ENCODE measurements around the gene ITGBL1.

The ITGBL1 gene

GRCh38 chr13:101711307-101712025 is 259.0 kb downstream of the ITGBL1 start:
- H2AFZ ChIP-seq (ENCODE audit: low read depth, low read length): no peak overlapping the region
- TF ChIP-seq CTCF (IDR thresholded peaks at IDR 0.05; ENCODE audit: borderline replicate concordance, extremely low read depth, low read length, poor library complexity, severe bottlenecking) (no peak), EZH2 (IDR thresholded peaks at IDR 0.05; ENCODE audit: borderline replicate concordance, low read depth, low read length, severe bottlenecking) (no peak)
- H3K4me2 ChIP-seq (ENCODE audit: insufficient read depth, low read length): no peak overlapping the region
- no peaks in the 10 kb centered on the region for H3K36me3 ChIP-seq (ENCODE audit: insufficient read depth, low read length)
- peaks cover 46% of the 10 kb centered on the region for H3K4me1 ChIP-seq (ENCODE audit: insufficient read depth, low read length)
- H3K9me3 ChIP-seq (ENCODE audit: insufficient read depth, low read length, severe bottlenecking): no peaks in the 10 kb centered on the region
- ATAC-seq (ENCODE audit: insufficient read depth, low read depth) (no peak), DNase-seq (no peak)
- H3K9ac ChIP-seq (ENCODE audit: low read depth, low read length): no peak overlapping the region
- no peaks in the 10 kb centered on the region for H3K27me3 ChIP-seq (ENCODE audit: insufficient read depth, low read length, poor library complexity)
- H3K27ac ChIP-seq (ENCODE audit: low read length): no peak overlapping the region
- no peaks in the 10 kb centered on the region for H4K20me1 ChIP-seq (ENCODE audit: insufficient read depth, low read length)
- H3K79me2 ChIP-seq (ENCODE audit: insufficient read depth, low read length): no peaks in the 10 kb centered on the region
- no peak overlapping the region for H3K4me3 ChIP-seq (ENCODE audit: low read depth in 1 of 2, low read length in 2 of 2)

GRCh38 chr13:101712026-101712348 is 259.5 kb downstream of the ITGBL1 start:
- H3K36me3 ChIP-seq (ENCODE audit: insufficient read depth, low read length): no peaks in the 10 kb centered on the region
- DNase-seq (no peak), ATAC-seq (ENCODE audit: insufficient read depth, low read depth) (no peak)
- H3K79me2 ChIP-seq (ENCODE audit: insufficient read depth, low read length): no peaks in the 10 kb centered on the region
- H3K4me2 ChIP-seq (ENCODE audit: insufficient read depth, low read length): no peak overlapping the region
- H3K4me3 ChIP-seq (ENCODE audit: low read depth in 1 of 2, low read length in 2 of 2): no peak overlapping the region
- no peak overlapping the region for H3K9ac ChIP-seq (ENCODE audit: low read depth, low read length)
- no peak overlapping the region for H3K27ac ChIP-seq (ENCODE audit: low read length)
- no peaks in the 10 kb centered on the region for H4K20me1 ChIP-seq (ENCODE audit: insufficient read depth, low read length)
- no peak for TF ChIP-seq EZH2 (IDR thresholded peaks at IDR 0.05; ENCODE audit: borderline replicate concordance, low read depth, low read length, severe bottlenecking)
- TF ChIP-seq CTCF (IDR thresholded peaks at IDR 0.05; ENCODE audit: borderline replicate concordance, extremely low read depth, low read length, poor library complexity, severe bottlenecking): no peak
- H2AFZ ChIP-seq (ENCODE audit: low read depth, low read length): no peak overlapping the region
- H3K9me3 ChIP-seq (ENCODE audit: insufficient read depth, low read length, severe bottlenecking): no peaks in the 10 kb centered on the region
- peaks cover 41% of the 10 kb centered on the region for H3K4me1 ChIP-seq (ENCODE audit: insufficient read depth, low read length)
- no peaks in the 10 kb centered on the region for H3K27me3 ChIP-seq (ENCODE audit: insufficient read depth, low read length, poor library complexity)

GRCh38 chr13:101714195-101714594 is 261.7 kb downstream of the ITGBL1 start:
- Histone ChIP-seq H3K4me2 (ENCODE audit: insufficient read depth, low read length) (no peak overlapping the region), H3K4me3 (ENCODE audit: low read depth in 1 of 2, low read length in 2 of 2) (no peak overlapping the region), H3K79me2 (ENCODE audit: insufficient read depth, low read length) (no peaks in the 10 kb centered on the region), H3K27me3 (ENCODE audit: insufficient read depth, low read length, poor library complexity) (no peaks in the 10 kb centered on the region), H4K20me1 (ENCODE audit: insufficient read depth, low read length) (no peaks in the 10 kb centered on the region), H3K9ac (ENCODE audit: low read depth, low read length) (no peak overlapping the region), H3K27ac (ENCODE audit: low read length) (no peak overlapping the region), H3K36me3 (ENCODE audit: insufficient read depth, low read length) (no peaks in the 10 kb centered on the region), H3K9me3 (ENCODE audit: insufficient read depth, low read length, severe bottlenecking) (no peaks in the 10 kb centered on the region), H3K4me1 (ENCODE audit: insufficient read depth, low read length) (peaks cover 22% of the 10 kb centered on the region), H2AFZ (ENCODE audit: low read depth, low read length) (no peak overlapping the region)
- no peak for TF ChIP-seq CTCF (IDR thresholded peaks at IDR 0.05; ENCODE audit: borderline replicate concordance, extremely low read depth, low read length, poor library complexity, severe bottlenecking)
- no peak for TF ChIP-seq EZH2 (IDR thresholded peaks at IDR 0.05; ENCODE audit: borderline replicate concordance, low read depth, low read length, severe bottlenecking)
- DNase-seq: no peak
- no peak for ATAC-seq (ENCODE audit: insufficient read depth, low read depth)
